Heart left ventricle (tissue), 13 donors: ENCODE results near the gene SYNGR1.

Experiments used
- POLR2A ChIP-seq, 2 donors: fragments of 450-650 bp; IDR thresholded peaks; one replicate each; pipeline ENCODE4 v1.6.1; 2017; ENCODE audit warnings: antibody characterized with exemption in 2 of 2, mild to moderate bottlenecking in 2 of 2, moderate library complexity in 2 of 2
- TF ChIP-seq, protein P1 (sequence below), 12 donors: fragments of 200-600 bp; sonication (generic) in 4 of 12; IDR thresholded peaks; one replicate each; pipeline versions ENCODE4 v1.5.0 to v1.8.0; 2018 to 2022; ENCODE audit warnings: antibody characterized with exemption in 12 of 12, mild to moderate bottlenecking in 5 of 12
- donor health status: ischemic (EF 13 %, LVEDD 7.1; RV severe dilation, severe dysfunction).
- donor health status: DM: no; HTN: yes; CAD: no.
- donor health status: DM: no; HTN: no; CAD: no.
- donor health status: ischemic (EF 25% LVEDD 6.9; RV normal size, moderate dysfunction).
- donor health status: ischemic (EF 25% LVEDD 5.7; RV mildly dilated, moderate dysfunction).
- donor health status: ischemic (EF 35%, LVEDD 5.7; RV mildly dilated, moderate dysfunction).
- donor health status: nonischemic (EF 11% LVEDD 7.7; RV severe dilation, severe dysfunction).
- donor health status: DM: yes; HTN: yes; CAD: no.
- donor health status: PGD.
- donor health status: ischemic (EF 29% LVEDD 5.4; RV normal size, mild dysfunction).
- donor health status: nonischemic (EF 23%, LVEDD 6.1; RV moderate dilation, normal function).

DNA sequence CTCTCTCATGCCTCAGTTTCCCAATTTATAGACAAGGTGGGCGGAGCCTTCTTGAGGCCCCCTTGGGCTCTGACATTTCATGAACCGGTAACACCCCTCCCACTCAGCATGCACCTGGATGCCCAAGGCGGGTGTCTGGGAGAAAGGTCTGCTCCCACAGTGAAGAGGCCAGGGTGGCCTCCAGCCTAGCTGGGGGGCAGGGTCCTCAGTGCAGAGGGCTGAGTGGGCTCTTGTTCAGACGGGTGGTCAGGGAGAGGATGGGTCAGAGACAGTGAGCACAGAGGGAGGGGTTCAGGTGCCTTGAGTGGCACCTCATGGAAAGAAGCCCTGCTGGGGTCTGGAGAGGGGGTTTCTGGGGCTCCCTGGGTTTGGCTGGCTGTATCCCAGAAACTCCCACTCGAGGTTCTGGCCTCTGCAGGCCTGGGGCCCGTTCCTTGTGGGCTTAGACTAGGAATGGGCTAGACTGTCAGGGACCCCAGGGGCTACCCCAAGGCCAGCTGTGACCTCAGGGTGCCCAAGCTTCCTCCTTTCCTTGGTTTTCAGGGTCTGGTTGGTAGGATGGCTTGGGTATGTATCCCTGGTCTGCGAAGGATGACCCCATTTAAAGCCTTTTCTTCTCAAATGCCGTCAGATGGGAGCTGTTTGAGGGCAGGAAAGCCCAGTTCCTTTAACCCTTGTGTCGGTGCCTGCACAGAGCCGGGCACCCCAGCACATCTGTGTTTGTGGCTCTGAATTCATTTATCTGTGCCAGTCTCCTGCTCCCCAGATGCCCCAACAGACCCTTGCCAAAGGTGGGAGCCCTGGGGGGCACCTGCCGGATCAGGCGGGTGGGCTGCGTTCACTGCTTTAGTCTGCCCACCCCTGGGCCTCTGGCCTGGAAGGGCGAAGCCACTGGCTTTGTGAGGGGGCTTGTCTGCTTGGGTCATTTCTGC, 1.2 kb downstream of the SYNGR1 start:
- TF ChIP-seq POLR2A (IDR thresholded peaks at IDR 0.05) = no peak
- TF ChIP-seq, protein P1, sequence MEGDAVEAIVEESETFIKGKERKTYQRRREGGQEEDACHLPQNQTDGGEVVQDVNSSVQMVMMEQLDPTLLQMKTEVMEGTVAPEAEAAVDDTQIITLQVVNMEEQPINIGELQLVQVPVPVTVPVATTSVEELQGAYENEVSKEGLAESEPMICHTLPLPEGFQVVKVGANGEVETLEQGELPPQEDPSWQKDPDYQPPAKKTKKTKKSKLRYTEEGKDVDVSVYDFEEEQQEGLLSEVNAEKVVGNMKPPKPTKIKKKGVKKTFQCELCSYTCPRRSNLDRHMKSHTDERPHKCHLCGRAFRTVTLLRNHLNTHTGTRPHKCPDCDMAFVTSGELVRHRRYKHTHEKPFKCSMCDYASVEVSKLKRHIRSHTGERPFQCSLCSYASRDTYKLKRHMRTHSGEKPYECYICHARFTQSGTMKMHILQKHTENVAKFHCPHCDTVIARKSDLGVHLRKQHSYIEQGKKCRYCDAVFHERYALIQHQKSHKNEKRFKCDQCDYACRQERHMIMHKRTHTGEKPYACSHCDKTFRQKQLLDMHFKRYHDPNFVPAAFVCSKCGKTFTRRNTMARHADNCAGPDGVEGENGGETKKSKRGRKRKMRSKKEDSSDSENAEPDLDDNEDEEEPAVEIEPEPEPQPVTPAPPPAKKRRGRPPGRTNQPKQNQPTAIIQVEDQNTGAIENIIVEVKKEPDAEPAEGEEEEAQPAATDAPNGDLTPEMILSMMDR (IDR thresholded peaks at IDR 0.05) = no peak
